GM13976 (cell line): ENCODE results near the gene CARD8.

Source experiments
- DNase-seq: peaks from one replicate; pipeline ENCODE4 v3.0.0; 2012; ENCODE audit warnings: low spot score
- CTCF ChIP-seq: IDR thresholded peaks from 2 replicates; pipeline ENCODE4 v1.5.1; 2012; ENCODE audit warnings: borderline replicate concordance, mild to moderate bottlenecking; ENCODE audit not compliant: insufficient read depth; ENCODE audit errors: extremely low read depth, missing control alignments, control extremely low read depth
- in situ Hi-C: fragments of 300-500 bp; cut with MboI; formaldehyde crosslinking; loops from one replicate; pipeline ENCODE4 v1.12.0; 2022; ENCODE audit warnings: low sequenced_read_pairs, mixed read lengths, inconsistent platforms; ENCODE audit not compliant: unreplicated experiment

The CARD8 gene

DNA sequence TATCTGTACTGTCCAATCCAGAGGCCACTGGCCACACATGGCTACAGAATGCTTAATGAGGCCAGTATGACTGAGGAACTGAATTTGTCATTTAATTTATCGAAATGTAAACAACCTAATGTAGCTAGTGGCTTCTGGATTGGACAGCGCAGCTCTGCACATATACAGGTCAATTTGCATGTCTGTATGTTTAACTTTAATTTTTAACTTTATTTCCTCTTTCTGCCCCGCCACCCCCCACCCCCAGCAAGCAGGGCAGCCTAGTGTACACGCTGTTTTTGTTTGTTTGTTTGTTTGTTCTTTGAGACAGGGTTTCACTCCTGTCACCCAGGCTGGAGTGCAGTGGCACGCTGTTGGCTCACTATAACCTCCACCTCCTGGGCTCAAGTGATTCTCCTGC is 69.7 kb downstream of the CARD8 start:
- no peak for TF ChIP-seq CTCF
- in situ Hi-C loops: no loop called here
- no peak for DNase-seq

DNA sequence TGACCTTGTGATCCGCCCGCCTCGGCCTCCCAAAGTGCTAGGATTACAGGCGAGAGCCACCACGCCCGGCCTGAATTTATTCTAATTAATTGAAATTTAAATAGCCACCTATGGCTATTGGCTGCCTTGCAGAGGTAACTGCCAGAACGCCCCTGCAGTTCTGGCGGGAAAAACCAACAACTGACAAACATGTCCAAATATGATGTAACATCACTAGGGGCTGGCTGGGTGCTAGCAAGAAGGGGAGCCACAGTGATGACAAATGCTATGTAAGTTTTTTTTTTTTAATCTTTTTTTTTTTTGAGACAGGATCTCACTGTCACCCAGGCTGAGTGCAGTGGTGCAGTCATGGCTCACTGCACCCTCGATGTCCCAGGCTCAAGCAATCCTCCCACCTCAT is 72.4 kb downstream of the CARD8 start:
- in situ Hi-C loops: no loop called here

GRCh38 chr19:48182434-48182833 is 73.3 kb downstream of the CARD8 start:
- no peak for TF ChIP-seq CTCF
- DNase-seq: no peak
- in situ Hi-C loops: no loop called here

More for the DNA sequence above, 72.4 kb downstream of the CARD8 start:
- no peak for TF ChIP-seq CTCF
- DNase-seq: no peak

GRCh38 chr19:48181505-48181904 is 74.2 kb downstream of the CARD8 start:
- DNase-seq: no peak
- TF ChIP-seq CTCF: no peak
- in situ Hi-C loops: no loop called here

- in situ Hi-C loops: no loop called here
- no peak for DNase-seq
- TF ChIP-seq CTCF: no peak
Measured at GRCh38 chr19:48176226-48176625, 79.5 kb downstream of the CARD8 start.

DNA sequence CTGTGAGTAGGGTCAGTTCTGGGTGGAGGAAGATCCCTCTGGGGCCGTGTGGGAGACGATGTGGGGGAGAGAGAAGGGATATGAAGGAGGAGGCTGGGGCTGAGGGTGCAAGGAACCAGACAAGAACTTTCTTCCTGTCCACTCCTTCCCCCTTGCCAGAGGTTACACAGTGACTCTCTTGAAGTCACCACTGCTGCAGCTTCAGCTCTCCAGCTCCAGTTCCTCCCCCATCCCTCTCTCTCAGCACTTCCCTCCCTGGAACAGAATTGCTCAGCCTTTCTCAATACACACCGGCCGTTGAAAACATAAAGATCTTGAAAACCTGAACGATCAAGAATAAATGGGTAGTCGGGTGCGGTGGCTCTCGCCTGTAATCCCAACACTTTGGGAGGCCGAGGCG is 80.1 kb downstream of the CARD8 start:
- no peak for DNase-seq
- no peak for TF ChIP-seq CTCF
- in situ Hi-C loops: no loop called here
